Measurements from ENCODE around the gene TMEM184A. TPM values are rescaled to one million over a fixed set of nuclear protein-coding genes. Genes with fewer than 3 reads are reported as not detected.

TMEM184A gene
- total and polyA plus RNA-seq, 2 donors = 6.7 to 9.7 TPM

GRCh38 chr7:1503816-1504775, 51.9 kb downstream of the TMEM184A start, which contains the start of gene INTS1:
TSS of gene INTS1 (minus strand) at chr7:1504389. CDS start at chr7:1503960, 429 bp downstream.
- no peaks in the 10 kb centered on the region for H3K4me1 ChIP-seq (ENCODE audit: insufficient read depth)
- peak within 1 kb of the TSS; percentile 97 for H3K4me3 ChIP-seq (ENCODE audit: low read depth, low read length)
- DNase-seq (ENCODE audit: extremely low spot score) = peak; percentile 81
- H3K36me3 ChIP-seq (ENCODE audit: insufficient read depth) = peaks cover 2% of the 10 kb centered on the region
- H3K27ac ChIP-seq (ENCODE audit: low read depth) = no peak within 1 kb of the TSS
- WGBS = under 1% methylated on average over 118 of the region's 118 CpGs

GRCh38 chr7:1503390-1503789, 52.6 kb downstream of the TMEM184A start:
- Histone ChIP-seq H3K4me1 (ENCODE audit: insufficient read depth) (no peaks in the 10 kb centered on the region), H3K27ac (ENCODE audit: low read depth) (no peak overlapping the region), H3K4me3 (ENCODE audit: low read depth, low read length) (peak overlapping the region; percentile 97), H3K36me3 (ENCODE audit: insufficient read depth) (peaks cover 3% of the 10 kb centered on the region)
- no peak for DNase-seq (ENCODE audit: extremely low spot score)
- WGBS = 31% methylated on average over 24 of the region's 24 CpGs

- Histone ChIP-seq H3K4me3 (ENCODE audit: low read depth, low read length) (peak overlapping the region; percentile 97), H3K27ac (ENCODE audit: low read depth) (no peak overlapping the region), H3K36me3 (ENCODE audit: insufficient read depth) (peaks cover 3% of the 10 kb centered on the region), H3K4me1 (ENCODE audit: insufficient read depth) (no peaks in the 10 kb centered on the region)
- WGBS = 88% methylated on average over 20 of the region's 20 CpGs
- no peak for DNase-seq (ENCODE audit: extremely low spot score)
These were observed 53.2 kb downstream of the TMEM184A start for GRCh38 chr7:1502845-1503244.

GRCh38 chr7:1501487-1502270, 54.3 kb downstream of the TMEM184A start:
- DNase-seq (ENCODE audit: extremely low spot score) = no peak
- Histone ChIP-seq H3K4me3 (ENCODE audit: low read depth, low read length) (no peak overlapping the region), H3K4me1 (ENCODE audit: insufficient read depth) (no peaks in the 10 kb centered on the region), H3K27ac (ENCODE audit: low read depth) (no peak overlapping the region), H3K36me3 (ENCODE audit: insufficient read depth) (peaks cover 3% of the 10 kb centered on the region)
- 91% methylated on average over 21 of the region's 21 CpGs for WGBS

- no peak for DNase-seq (ENCODE audit: extremely low spot score)
- H3K27ac ChIP-seq (ENCODE audit: low read depth) = no peak overlapping the region
- H3K4me1 ChIP-seq (ENCODE audit: insufficient read depth) = no peaks in the 10 kb centered on the region
- peaks cover 5% of the 10 kb centered on the region for H3K36me3 ChIP-seq (ENCODE audit: insufficient read depth)
- H3K4me3 ChIP-seq (ENCODE audit: low read depth, low read length) = no peak overlapping the region
- 96% methylated on average over 34 of the region's 34 CpGs for WGBS
These were observed 55.8 kb downstream of the TMEM184A start for GRCh38 chr7:1500064-1500807.

- no peaks in the 10 kb centered on the region for H3K4me1 ChIP-seq (ENCODE audit: insufficient read depth)
- no peak for DNase-seq (ENCODE audit: extremely low spot score)
- 93% methylated on average over 33 of the region's 33 CpGs for WGBS
- no peak overlapping the region for H3K4me3 ChIP-seq (ENCODE audit: low read depth, low read length)
- H3K36me3 ChIP-seq (ENCODE audit: insufficient read depth) = peaks cover 7% of the 10 kb centered on the region
- no peak overlapping the region for H3K27ac ChIP-seq (ENCODE audit: low read depth)
These were observed 56.5 kb downstream of the TMEM184A start for GRCh38 chr7:1499367-1500029.

GRCh38 chr7:1498370-1499305, 57.4 kb downstream of the TMEM184A start:
- Histone ChIP-seq H3K27ac (ENCODE audit: low read depth) (no peak overlapping the region), H3K4me1 (ENCODE audit: insufficient read depth) (no peaks in the 10 kb centered on the region), H3K36me3 (ENCODE audit: insufficient read depth) (peaks cover 7% of the 10 kb centered on the region), H3K4me3 (ENCODE audit: low read depth, low read length) (no peak overlapping the region)
- 94% methylated on average over 62 of the region's 62 CpGs for WGBS
- no peak for DNase-seq (ENCODE audit: extremely low spot score)

GRCh38 chr7:1497293-1497927, 58.6 kb downstream of the TMEM184A start:
- WGBS = 93% methylated on average over 37 of the region's 37 CpGs

GRCh38 chr7:1496531-1497292, 59.3 kb downstream of the TMEM184A start:
- 93% methylated on average over 33 of the region's 33 CpGs for WGBS
- no peak overlapping the region for H3K4me3 ChIP-seq (ENCODE audit: low read depth, low read length)
- no peak for DNase-seq (ENCODE audit: extremely low spot score)
- no peaks in the 10 kb centered on the region for H3K4me1 ChIP-seq (ENCODE audit: insufficient read depth)
- no peak overlapping the region for H3K27ac ChIP-seq (ENCODE audit: low read depth)
- H3K36me3 ChIP-seq (ENCODE audit: insufficient read depth) = peaks cover 7% of the 10 kb centered on the region

More at GRCh38 chr7:1497293-1497927, 58.6 kb downstream of the TMEM184A start:
- H3K27ac ChIP-seq (ENCODE audit: low read depth) = no peak overlapping the region
- H3K4me1 ChIP-seq (ENCODE audit: insufficient read depth) = no peaks in the 10 kb centered on the region
- no peak overlapping the region for H3K4me3 ChIP-seq (ENCODE audit: low read depth, low read length)
- peaks cover 7% of the 10 kb centered on the region for H3K36me3 ChIP-seq (ENCODE audit: insufficient read depth)
- no peak for DNase-seq (ENCODE audit: extremely low spot score)

- Histone ChIP-seq H3K4me1 (ENCODE audit: insufficient read depth) (no peaks in the 10 kb centered on the region), H3K36me3 (ENCODE audit: insufficient read depth) (peaks cover 7% of the 10 kb centered on the region), H3K4me3 (ENCODE audit: low read depth, low read length) (no peak overlapping the region), H3K27ac (ENCODE audit: low read depth) (no peak overlapping the region)
- 90% methylated on average over 34 of the region's 34 CpGs for WGBS
- no peak for DNase-seq (ENCODE audit: extremely low spot score)
These were observed 60.3 kb downstream of the TMEM184A start for GRCh38 chr7:1495564-1496242.
